HCT116 (cell line): Measurements from ENCODE around the gene HERPUD1. TPM values are rescaled to one million over a fixed set of nuclear protein-coding genes. Genes with fewer than 3 reads are reported as not detected.

Source experiments
- ATAC-seq: fragments of 200-7000 bp; cut with Tn5 transposase; 2 replicates; pipeline ENCODE4 v1.9.1; 2020; ENCODE audit warnings: mild to moderate bottlenecking, moderate library complexity
- BruUV-seq: library from RNA; stranded (reverse); fragments of 400-500 nt; replicated peaks from 2 replicates; lab custom pipeline; 2021; lab: Mats Ljungman, UMichigan
- CTCF ChIA-PET: fragments of 300-600 bp; sonication (Branson Sonifier 250); formaldehyde crosslinking; loops from one replicate; lab custom pipeline; 2021; ENCODE audit warnings: antibody characterized with exemption; lab: Charles Lee
- POLR2A ChIA-PET: fragments of 300-600, 350-600 bp; sonication (Branson Sonifier 250); formaldehyde crosslinking; loops from one replicate; lab custom pipeline; 2021; ENCODE audit warnings: antibody characterized with exemption; lab: Charles Lee
- RAD21 ChIA-PET, 2 experiments: fragments of 300-600 bp; sonication (Branson Sonifier 250); formaldehyde crosslinking; loops; one replicate each; lab custom pipeline; 2023; ENCODE audit warnings: low total read pairs in 2 of 2; ENCODE audit not compliant: uncharacterized antibody in 2 of 2, unreplicated experiment in 2 of 2, low non-redundant PET in 1 of 2; lab: Charles Lee
- DNase-seq: peaks from one replicate; pipeline ENCODE4 v3.0.0-alpha.2; 2010; ENCODE audit warnings: low read depth, low spot score
- H2AFZ ChIP-seq: fragments of 200-600 bp; shearing (Covaris generic), sonication (generic); 2 replicates; pipeline ENCODE4 v1.6.1; 2017; ENCODE audit warnings: low read depth, mixed run types, mixed read lengths, antibody characterized with exemption, low read length; ENCODE audit not compliant: poor library complexity, severe bottlenecking
- H3K27ac ChIP-seq: 2 replicates; pipeline ENCODE4 v1.5.1; 2012; ENCODE audit warnings: low read depth, low read length
- H3K27me3 ChIP-seq: fragments of 200-600 bp; sonication (generic); 2 replicates; pipeline ENCODE4 v1.6.1; 2016; ENCODE audit warnings: mixed run types, low read length, mixed read lengths; ENCODE audit not compliant: insufficient read depth
- H3K36me3 ChIP-seq, 2 experiments: fragments of 200-500 bp in 1 of 2; fragments of 200-600 bp in 1 of 2; sonication (Bioruptor generic) in 1 of 2; sonication (generic) in 1 of 2; 2 replicates each; pipeline versions ENCODE4 v1.5.1 to v1.6.1; 2014 to 2016; ENCODE audit warnings: low read length in 2 of 2, inconsistent platforms in 1 of 2, mixed read lengths in 1 of 2, mixed run types in 1 of 2; ENCODE audit not compliant: insufficient read depth in 2 of 2, control insufficient read depth in 1 of 2
- H3K4me1 ChIP-seq, 2 experiments: fragments of 200-600 bp in 1 of 2; sonication (generic) in 1 of 2; 2 replicates each; pipeline versions ENCODE4 v1.5.1 to v1.6.1; 2012 to 2017; ENCODE audit warnings: low read length in 2 of 2, inconsistent platforms in 1 of 2, mild to moderate bottlenecking in 1 of 2, mixed read lengths in 1 of 2, mixed run types in 1 of 2, moderate library complexity in 1 of 2; ENCODE audit not compliant: insufficient read depth in 2 of 2, control insufficient read depth in 1 of 2
- H3K4me2 ChIP-seq: fragments of 200-600 bp; sonication (generic); 2 replicates; pipeline ENCODE4 v1.6.1; 2017; ENCODE audit warnings: mixed run types, low read length, mixed read lengths
- H3K4me3 ChIP-seq, 2 experiments: fragments of 200-600 bp in 1 of 2; sonication (generic) in 1 of 2; replicated peaks in 1 of 2; 2 replicates each; pipeline ENCODE4 v1.5.1; 2011 to 2016; ENCODE audit warnings: low read length in 2 of 2, control low read depth in 1 of 2, low read depth in 1 of 2, mild to moderate bottlenecking in 1 of 2, mixed read lengths in 1 of 2, mixed run types in 1 of 2
- H3K79me2 ChIP-seq: fragments of 200-600 bp; sonication (generic); 2 replicates; pipeline ENCODE4 v1.6.1; 2017; ENCODE audit warnings: mild to moderate bottlenecking, mixed run types, low read length, moderate library complexity, mixed read lengths; ENCODE audit not compliant: insufficient read depth
- H3K9ac ChIP-seq: fragments of 200-600 bp; sonication (generic); 2 replicates; pipeline ENCODE4 v1.6.1; 2016; ENCODE audit warnings: low read length, mixed read lengths
- H3K9me2 ChIP-seq: fragments of 200-600 bp; sonication (generic), shearing (Covaris generic); 2 replicates; pipeline ENCODE4 v1.6.1; 2017; ENCODE audit warnings: mixed run types, mild to moderate bottlenecking, moderate library complexity; ENCODE audit not compliant: insufficient read depth
- H3K9me3 ChIP-seq, 2 experiments: fragments of 200-500 bp in 1 of 2; fragments of 200-600 bp in 1 of 2; sonication (Bioruptor generic) in 1 of 2; sonication (generic) in 1 of 2; 2 replicates each; pipeline ENCODE4 v1.6.1; 2014 to 2017; ENCODE audit warnings: low read length in 2 of 2, mixed read lengths in 2 of 2, inconsistent platforms in 1 of 2, low read depth in 1 of 2, mild to moderate bottlenecking in 1 of 2, mixed run types in 1 of 2, moderate library complexity in 1 of 2; ENCODE audit not compliant: control insufficient read depth in 1 of 2, insufficient read depth in 1 of 2
- H4K20me1 ChIP-seq: fragments of 200-600 bp; sonication (generic), shearing (Covaris generic); 2 replicates; pipeline ENCODE4 v1.6.1; 2017; ENCODE audit warnings: mixed run types, mild to moderate bottlenecking, moderate library complexity; ENCODE audit not compliant: insufficient read depth
- EZH2 ChIP-seq: fragments of 200-600 bp; sonication (generic); IDR thresholded peaks from 2 replicates; pipeline ENCODE4 v1.6.1; 2017; ENCODE audit warnings: antibody characterized with exemption, mixed run types
- JUND ChIP-seq: IDR thresholded peaks from 2 replicates; pipeline ENCODE4 v1.6.1; 2012
- SIN3A ChIP-seq: IDR thresholded peaks from 2 replicates; pipeline ENCODE4 v1.6.1; 2012; ENCODE audit warnings: low read depth
- TCF7L2 ChIP-seq: IDR thresholded peaks from 2 replicates; pipeline ENCODE4 v1.7.0; 2011; ENCODE audit warnings: borderline replicate concordance, inconsistent platforms; ENCODE audit not compliant: insufficient read depth, insufficient read length; ENCODE audit errors: extremely low read depth
- ZNF274 ChIP-seq: fragments of 200-500 bp; sonication (Bioruptor generic); IDR thresholded peaks from 2 replicates; pipeline ENCODE4 v1.6.1; 2014; ENCODE audit warnings: mild to moderate bottlenecking, low read depth, low read length, inconsistent platforms
- intact Hi-C: fragments of 100-400 bp; cut with micrococcal nuclease; formaldehyde crosslinking; loops from 2 replicates; pipeline ENCODE4 v1.10.0; 2022
- total RNA-seq: library from RNA; stranded (reverse); gene quantifications from one replicate; pipeline ENCODE4 v1.2.1, GENCODE V29; 2021; ENCODE audit not compliant: unreplicated experiment
- TF ChIP-seq, protein P1 (sequence below): IDR thresholded peaks from 2 replicates; pipeline ENCODE4 v1.6.1; 2012
- TF ChIP-seq, protein P2 (sequence below), 3 experiments: fragments of 200-600 bp in 1 of 3; sonication (generic) in 1 of 3; IDR thresholded peaks in 2 of 3; conservative IDR thresholded peaks in 1 of 3; 2 replicates each; pipeline ENCODE4 v1.5.1; 2012 to 2017; ENCODE audit warnings: low read depth in 2 of 3, low read length in 2 of 3, antibody characterized with exemption in 1 of 3, borderline replicate concordance in 1 of 3, control low read depth in 1 of 3, mild to moderate bottlenecking in 1 of 3, mixed read lengths in 1 of 3, mixed run types in 1 of 3, moderate library complexity in 1 of 3; ENCODE audit not compliant: insufficient read depth in 1 of 3
- TF ChIP-seq, protein P3 (sequence below): IDR thresholded peaks from 2 replicates; pipeline ENCODE4 v1.6.1; 2011; ENCODE audit warnings: mild to moderate bottlenecking, low read length, moderate library complexity; ENCODE audit not compliant: insufficient replicate concordance; ENCODE audit errors: extremely low read depth

HERPUD1 gene
- total RNA-seq, 1 experiment from 2014 or later: 113 TPM

DNA sequence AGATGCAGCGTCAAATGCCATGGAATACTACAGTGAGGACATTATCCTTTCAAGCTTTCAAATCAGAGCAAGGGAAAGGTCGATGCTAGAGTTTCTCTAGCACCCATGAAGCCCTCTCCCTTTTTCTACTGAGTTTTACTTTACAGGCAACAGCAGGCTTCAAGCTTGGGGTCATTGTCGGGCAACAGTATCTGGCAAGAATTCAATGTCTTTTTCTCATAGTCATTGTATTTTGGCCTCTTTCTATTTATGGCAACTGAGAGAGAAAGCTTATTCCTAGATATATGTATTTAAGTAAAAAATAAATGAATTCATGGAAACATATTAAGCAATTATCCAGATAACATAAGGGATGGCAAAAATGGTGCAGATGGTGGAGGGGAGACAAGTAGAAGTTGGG, 29.4 kb downstream of the HERPUD1 start:
- ATAC-seq (no peak), DNase-seq (no peak)
- ChIA-PET CTCF (no interaction called here), RAD21 (no interaction called here), POLR2A (no interaction called here)
- Histone ChIP-seq H4K20me1 (no peaks in the 10 kb centered on the region), H3K9me2 (no peaks in the 10 kb centered on the region), H2AFZ (no peak overlapping the region), H3K9ac (no peak overlapping the region), H3K4me2 (no peak overlapping the region), H3K27me3 (no peaks in the 10 kb centered on the region), H3K4me3 (no peak overlapping the region), H3K4me1 (peaks cover 7 to 15% of the 10 kb centered on the region in 2 experiments; a peak in 3 of 4 replicates), H3K9me3 (no peaks in the 10 kb centered on the region), H3K79me2 (no peaks in the 10 kb centered on the region), H3K36me3 (no peaks in the 10 kb centered on the region), H3K27ac (no peak overlapping the region)
- intact Hi-C loops: no loop called here
- BruUV-seq: no TSS peak
- TF ChIP-seq JUND: no peak
- TF ChIP-seq ZNF274: no peak
- no peak for TF ChIP-seq TCF7L2
- no peak for TF ChIP-seq EZH2
- TF ChIP-seq, protein P1, sequence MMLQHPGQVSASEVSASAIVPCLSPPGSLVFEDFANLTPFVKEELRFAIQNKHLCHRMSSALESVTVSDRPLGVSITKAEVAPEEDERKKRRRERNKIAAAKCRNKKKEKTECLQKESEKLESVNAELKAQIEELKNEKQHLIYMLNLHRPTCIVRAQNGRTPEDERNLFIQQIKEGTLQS: no peak

DNA sequence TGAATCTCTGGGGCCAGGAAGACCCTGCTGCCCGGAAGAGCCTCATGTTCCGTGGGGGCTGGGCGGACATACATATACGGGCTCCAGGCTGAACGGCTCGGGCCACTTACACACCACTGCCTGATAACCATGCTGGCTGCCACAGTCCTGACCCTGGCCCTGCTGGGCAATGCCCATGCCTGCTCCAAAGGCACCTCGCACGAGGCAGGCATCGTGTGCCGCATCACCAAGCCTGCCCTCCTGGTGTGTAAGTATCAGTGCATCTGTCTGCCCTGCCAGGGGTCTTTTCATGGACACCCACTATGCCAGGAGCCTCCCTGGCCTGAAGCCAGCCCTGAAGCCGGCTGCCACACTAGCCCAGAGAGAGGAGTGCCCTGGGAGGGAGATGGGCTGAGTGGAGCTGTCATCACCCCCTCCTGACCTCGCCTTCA, 29.9 kb downstream of the HERPUD1 start, which contains the start of gene CETP:
Gene CETP (plus strand): TSS at position 100 of the 431 bp plus-strand sequence. CDS start 30 bp downstream, at position 130.
- no peaks in the 10 kb centered on the region for H3K79me2 ChIP-seq
- BruUV-seq: no TSS peak
- intact Hi-C loops: no loop called here
- DNase-seq: no peak
- TF ChIP-seq, protein P2, sequence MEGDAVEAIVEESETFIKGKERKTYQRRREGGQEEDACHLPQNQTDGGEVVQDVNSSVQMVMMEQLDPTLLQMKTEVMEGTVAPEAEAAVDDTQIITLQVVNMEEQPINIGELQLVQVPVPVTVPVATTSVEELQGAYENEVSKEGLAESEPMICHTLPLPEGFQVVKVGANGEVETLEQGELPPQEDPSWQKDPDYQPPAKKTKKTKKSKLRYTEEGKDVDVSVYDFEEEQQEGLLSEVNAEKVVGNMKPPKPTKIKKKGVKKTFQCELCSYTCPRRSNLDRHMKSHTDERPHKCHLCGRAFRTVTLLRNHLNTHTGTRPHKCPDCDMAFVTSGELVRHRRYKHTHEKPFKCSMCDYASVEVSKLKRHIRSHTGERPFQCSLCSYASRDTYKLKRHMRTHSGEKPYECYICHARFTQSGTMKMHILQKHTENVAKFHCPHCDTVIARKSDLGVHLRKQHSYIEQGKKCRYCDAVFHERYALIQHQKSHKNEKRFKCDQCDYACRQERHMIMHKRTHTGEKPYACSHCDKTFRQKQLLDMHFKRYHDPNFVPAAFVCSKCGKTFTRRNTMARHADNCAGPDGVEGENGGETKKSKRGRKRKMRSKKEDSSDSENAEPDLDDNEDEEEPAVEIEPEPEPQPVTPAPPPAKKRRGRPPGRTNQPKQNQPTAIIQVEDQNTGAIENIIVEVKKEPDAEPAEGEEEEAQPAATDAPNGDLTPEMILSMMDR (IDR thresholded peaks at IDR 0.05 in 2 of 3, conservative IDR thresholded peaks at IDR 0.05 in 1 of 3; ENCODE audit: borderline replicate concordance in 1 of 3, insufficient read depth in 1 of 3, low read depth in 2 of 3, low read length in 2 of 3): no peak
- TF ChIP-seq, protein P3, sequence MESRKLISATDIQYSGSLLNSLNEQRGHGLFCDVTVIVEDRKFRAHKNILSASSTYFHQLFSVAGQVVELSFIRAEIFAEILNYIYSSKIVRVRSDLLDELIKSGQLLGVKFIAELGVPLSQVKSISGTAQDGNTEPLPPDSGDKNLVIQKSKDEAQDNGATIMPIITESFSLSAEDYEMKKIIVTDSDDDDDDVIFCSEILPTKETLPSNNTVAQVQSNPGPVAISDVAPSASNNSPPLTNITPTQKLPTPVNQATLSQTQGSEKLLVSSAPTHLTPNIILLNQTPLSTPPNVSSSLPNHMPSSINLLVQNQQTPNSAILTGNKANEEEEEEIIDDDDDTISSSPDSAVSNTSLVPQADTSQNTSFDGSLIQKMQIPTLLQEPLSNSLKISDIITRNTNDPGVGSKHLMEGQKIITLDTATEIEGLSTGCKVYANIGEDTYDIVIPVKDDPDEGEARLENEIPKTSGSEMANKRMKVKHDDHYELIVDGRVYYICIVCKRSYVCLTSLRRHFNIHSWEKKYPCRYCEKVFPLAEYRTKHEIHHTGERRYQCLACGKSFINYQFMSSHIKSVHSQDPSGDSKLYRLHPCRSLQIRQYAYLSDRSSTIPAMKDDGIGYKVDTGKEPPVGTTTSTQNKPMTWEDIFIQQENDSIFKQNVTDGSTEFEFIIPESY: no peak
- TF ChIP-seq SIN3A (no peak), TCF7L2 (no peak)
- TF ChIP-seq, all 23 proteins: peak for 0
- Histone ChIP-seq H2AFZ (no peak within 1 kb of the TSS), H3K4me3 (no peak within 1 kb of the TSS), H4K20me1 (no peaks in the 10 kb centered on the region), H3K4me2 (no peak within 1 kb of the TSS), H3K36me3 (no peaks in the 10 kb centered on the region), H3K9me2 (no peaks in the 10 kb centered on the region), H3K4me1 (peaks cover 7 to 15% of the 10 kb centered on the region in 2 experiments; a peak in 3 of 4 replicates), H3K27ac (no peak within 1 kb of the TSS), H3K9ac (no peak within 1 kb of the TSS), H3K9me3 (no peaks in the 10 kb centered on the region), H3K27me3 (no peaks in the 10 kb centered on the region)
- no peak for ATAC-seq
- POLR2A ChIA-PET: no interaction called here
- RAD21 ChIA-PET: no interaction called here
- CTCF ChIA-PET: interaction anchor here (0.9 kb wide), 1 partner anchor 9 kb away, joined by 4 read pairs; no protein-coding TSS in a partner anchor
